GM19467 (cell line): ENCODE data around the gene LRRC28.

Source experiments
- ATAC-seq: cut with Tn5 transposase; IDR thresholded peaks from one replicate; pipeline ENCODE4 v1.9.1; 2021; ENCODE audit warnings: mild to moderate bottlenecking, moderate library complexity; ENCODE audit not compliant: unreplicated experiment

Gene LRRC28

GRCh38 chr15:99433757-99434450 lies 182.6 kb downstream of the LRRC28 start:
- ATAC-seq: no peak

GRCh38 chr15:99434506-99435112 lies 183.3 kb downstream of the LRRC28 start:
- no peak for ATAC-seq

- no peak for ATAC-seq
These were observed 183.9 kb downstream of the LRRC28 start for GRCh38 chr15:99435113-99435695.

- no peak for ATAC-seq
These were observed 184.7 kb downstream of the LRRC28 start for GRCh38 chr15:99435877-99436541.

GRCh38 chr15:99436542-99437314 lies 185.4 kb downstream of the LRRC28 start:
- ATAC-seq: no peak

GRCh38 chr15:99437315-99438223 lies 186.3 kb downstream of the LRRC28 start:
- no peak for ATAC-seq

- no peak for ATAC-seq
These were observed 186.9 kb downstream of the LRRC28 start for GRCh38 chr15:99438224-99438585.

GRCh38 chr15:99438691-99439523 lies 187.6 kb downstream of the LRRC28 start:
- no peak for ATAC-seq

GRCh38 chr15:99439524-99439835 lies 188.2 kb downstream of the LRRC28 start:
- no peak for ATAC-seq

GRCh38 chr15:99440029-99440428 lies 188.7 kb downstream of the LRRC28 start:
- no peak for ATAC-seq
